ENCODE data around the gene ZNF730. TPM values are rescaled to one million over a fixed set of nuclear protein-coding genes. Genes with fewer than 3 reads are reported as not detected.
"Not testable (repeated sequence)": the region's sequence is repeated elsewhere in the genome, so short reads cannot be mapped to it uniquely, and the experiment has no call there.

The ZNF730 gene
- total RNA-seq, 4 donors from 2014 or later, result 0.32 to 0.96 (median 0.75) TPM; not detected in 1

- TF ChIP-seq POLR2AphosphoS5 (IDR thresholded peaks at IDR 0.05) (no peak), POLR2A (IDR thresholded peaks at IDR 0.05) (no peak), EP300 (IDR thresholded peaks at IDR 0.05; ENCODE audit: low read depth) (no peak)
- TF ChIP-seq, protein P1, sequence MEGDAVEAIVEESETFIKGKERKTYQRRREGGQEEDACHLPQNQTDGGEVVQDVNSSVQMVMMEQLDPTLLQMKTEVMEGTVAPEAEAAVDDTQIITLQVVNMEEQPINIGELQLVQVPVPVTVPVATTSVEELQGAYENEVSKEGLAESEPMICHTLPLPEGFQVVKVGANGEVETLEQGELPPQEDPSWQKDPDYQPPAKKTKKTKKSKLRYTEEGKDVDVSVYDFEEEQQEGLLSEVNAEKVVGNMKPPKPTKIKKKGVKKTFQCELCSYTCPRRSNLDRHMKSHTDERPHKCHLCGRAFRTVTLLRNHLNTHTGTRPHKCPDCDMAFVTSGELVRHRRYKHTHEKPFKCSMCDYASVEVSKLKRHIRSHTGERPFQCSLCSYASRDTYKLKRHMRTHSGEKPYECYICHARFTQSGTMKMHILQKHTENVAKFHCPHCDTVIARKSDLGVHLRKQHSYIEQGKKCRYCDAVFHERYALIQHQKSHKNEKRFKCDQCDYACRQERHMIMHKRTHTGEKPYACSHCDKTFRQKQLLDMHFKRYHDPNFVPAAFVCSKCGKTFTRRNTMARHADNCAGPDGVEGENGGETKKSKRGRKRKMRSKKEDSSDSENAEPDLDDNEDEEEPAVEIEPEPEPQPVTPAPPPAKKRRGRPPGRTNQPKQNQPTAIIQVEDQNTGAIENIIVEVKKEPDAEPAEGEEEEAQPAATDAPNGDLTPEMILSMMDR (IDR thresholded peaks at IDR 0.05), result no peak
- Histone ChIP-seq H3K4me3 (no peak overlapping the region), H3K27ac (no peak overlapping the region), H3K27me3 (no peaks in the 10 kb centered on the region), H3K36me3 (no peaks in the 10 kb centered on the region), H3K9me3 (no peaks in the 10 kb centered on the region), H3K4me1 (no peaks in the 10 kb centered on the region)
- in situ Hi-C loops (cut with MboI; ENCODE audit: low pct_ligation_motif_present in 1 of 4, low pct_unique_long_range_greater_than_20kb in 1 of 4, low sequenced_read_pairs in 3 of 4), result no loop called here
- intact Hi-C loops (cut with DNase I; ENCODE audit: low total_unique reads), result no loop called here
- WGBS, 2 donors (ENCODE audit: low coverage in 1 of 2), result 67 to 73% methylated on average over 1 to 2 of the region's 2 CpGs
- no peak for DNase-seq
Measured at GRCh38 chr19:23098286-23098685, 18.5 kb upstream of the ZNF730 start.

GRCh38 chr19:23098988-23099387 lies 17.8 kb upstream of the ZNF730 start:
- H3K27ac ChIP-seq, result no peak overlapping the region
- H3K27me3 ChIP-seq, result no peaks in the 10 kb centered on the region
- no peak for DNase-seq
- H3K4me3 ChIP-seq, result no peak overlapping the region
- H3K9me3 ChIP-seq, result no peaks in the 10 kb centered on the region
- intact Hi-C loops (cut with DNase I; ENCODE audit: low total_unique reads), result no loop called here
- H3K36me3 ChIP-seq, result no peaks in the 10 kb centered on the region
- in situ Hi-C loops (cut with MboI; ENCODE audit: low pct_ligation_motif_present in 1 of 4, low pct_unique_long_range_greater_than_20kb in 1 of 4, low sequenced_read_pairs in 3 of 4), result no loop called here
- H3K4me1 ChIP-seq, result no peaks in the 10 kb centered on the region
- 77 to 86% methylated on average over 2 to 4 of the region's 4 CpGs for WGBS, 2 donors (ENCODE audit: low coverage in 1 of 2)
- TF ChIP-seq, protein P1 (IDR thresholded peaks at IDR 0.05), result no peak
- TF ChIP-seq EP300 (IDR thresholded peaks at IDR 0.05; ENCODE audit: low read depth) (no peak), POLR2AphosphoS5 (IDR thresholded peaks at IDR 0.05) (no peak), POLR2A (IDR thresholded peaks at IDR 0.05) (no peak)

- Histone ChIP-seq H3K4me3 (no peak overlapping the region), H3K27ac (no peak overlapping the region), H3K4me1 (no peaks in the 10 kb centered on the region), H3K9me3 (no peaks in the 10 kb centered on the region), H3K36me3 (no peaks in the 10 kb centered on the region), H3K27me3 (no peaks in the 10 kb centered on the region)
- in situ Hi-C loops (cut with MboI; ENCODE audit: low pct_ligation_motif_present in 1 of 4, low pct_unique_long_range_greater_than_20kb in 1 of 4, low sequenced_read_pairs in 3 of 4), result no loop called here
- no peak for DNase-seq
- intact Hi-C loops (cut with DNase I; ENCODE audit: low total_unique reads), result no loop called here
- TF ChIP-seq POLR2AphosphoS5 (IDR thresholded peaks at IDR 0.05) (no peak), POLR2A (IDR thresholded peaks at IDR 0.05) (no peak), EP300 (IDR thresholded peaks at IDR 0.05; ENCODE audit: low read depth) (no peak)
- TF ChIP-seq, protein P1 (IDR thresholded peaks at IDR 0.05), result no peak
- WGBS, 2 donors (ENCODE audit: low coverage in 1 of 2), result 93% methylated on average over 7 of the region's 7 CpGs; no CpG with 5 or more reads in 1 of the 2 donors
Measured at GRCh38 chr19:23099966-23100365, 16.9 kb upstream of the ZNF730 start.

- Histone ChIP-seq H3K9me3 (no peaks in the 10 kb centered on the region), H3K27ac (no peak overlapping the region), H3K4me3 (no peak overlapping the region), H3K27me3 (no peaks in the 10 kb centered on the region), H3K36me3 (no peaks in the 10 kb centered on the region), H3K4me1 (no peaks in the 10 kb centered on the region)
- TF ChIP-seq EP300 (IDR thresholded peaks at IDR 0.05; ENCODE audit: low read depth), result no peak
- no peak for TF ChIP-seq POLR2AphosphoS5 (IDR thresholded peaks at IDR 0.05)
- TF ChIP-seq POLR2A (IDR thresholded peaks at IDR 0.05), result no peak
- intact Hi-C loops (cut with DNase I; ENCODE audit: low total_unique reads) (no loop called here), in situ Hi-C loops (cut with MboI; ENCODE audit: low pct_ligation_motif_present in 1 of 4, low pct_unique_long_range_greater_than_20kb in 1 of 4, low sequenced_read_pairs in 3 of 4) (no loop called here)
- DNase-seq, result no peak
- WGBS, 2 donors (ENCODE audit: low coverage in 1 of 2), result 90% methylated on average over 2 to 4 of the region's 4 CpGs
Measured at GRCh38 chr19:23101241-23101640, 15.6 kb upstream of the ZNF730 start.

DNA sequence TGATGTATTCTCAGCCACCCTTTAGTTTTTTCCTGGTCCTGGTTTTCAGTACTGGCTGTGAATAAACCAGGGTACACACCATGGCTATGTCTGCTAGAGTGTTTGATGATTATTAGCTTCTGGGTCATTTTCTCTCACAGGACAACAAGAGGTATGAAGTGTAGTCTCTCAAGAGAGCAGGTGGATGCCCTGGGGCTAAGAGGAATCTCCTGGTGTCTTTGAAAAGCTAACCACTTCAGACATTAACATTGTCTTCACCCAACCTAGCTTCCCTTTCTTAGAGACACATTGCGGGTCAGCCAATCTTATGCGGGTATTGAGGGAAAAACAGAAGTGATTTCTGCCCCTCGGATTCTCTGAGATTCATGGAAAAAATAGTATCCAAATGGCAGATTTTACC lies 1.6 kb downstream of the ZNF730 start:
- 79 to 100% methylated on average over 1 to 3 of the region's 3 CpGs for WGBS, 2 donors (ENCODE audit: low coverage in 1 of 2)
- in situ Hi-C loops (cut with MboI; ENCODE audit: low pct_ligation_motif_present in 1 of 4, low pct_unique_long_range_greater_than_20kb in 1 of 4, low sequenced_read_pairs in 3 of 4), result no loop called here
- H3K36me3 ChIP-seq, result no peaks in the 10 kb centered on the region
- peaks cover 0 to 8% (median 2%) of the 10 kb centered on the region in 4 donors for H3K4me1 ChIP-seq
- H3K4me3 ChIP-seq, result no peak overlapping the region
- no peaks in the 10 kb centered on the region for H3K9me3 ChIP-seq
- no peak overlapping the region for H3K27ac ChIP-seq
- H3K27me3 ChIP-seq, result no peaks in the 10 kb centered on the region
- no peak for TF ChIP-seq POLR2AphosphoS5 (IDR thresholded peaks at IDR 0.05)
- DNase-seq, result no peak
- intact Hi-C loops (cut with DNase I; ENCODE audit: low total_unique reads), result no loop called here

- 91 to 95% methylated on average over 2 to 9 of the region's 24 CpGs for WGBS, 2 donors (ENCODE audit: low coverage in 1 of 2)
- H3K36me3 ChIP-seq; in situ Hi-C loops (cut with MboI; ENCODE audit: low pct_ligation_motif_present in 1 of 4, low pct_unique_long_range_greater_than_20kb in 1 of 4, low sequenced_read_pairs in 3 of 4); intact Hi-C loops (cut with DNase I; ENCODE audit: low total_unique reads); H3K27me3 ChIP-seq; H3K27ac ChIP-seq; H3K9me3 ChIP-seq; DNase-seq; H3K4me1 ChIP-seq; H3K4me3 ChIP-seq: not testable (repeated sequence)
Measured at GRCh38 chr19:23134211-23134610, 17.4 kb downstream of the ZNF730 start.

Data from transverse colon (tissue), 4 donors.